IPS-NIHi11 (cell line): ENCODE measurements around the gene MCEE.
A peak's percentile ranks its signal among the peaks of the same experiment; 100 is the strongest.
"Not testable (repeated sequence)": the region's sequence is repeated elsewhere in the genome, so short reads cannot be mapped to it uniquely, and the experiment has no call there.

Experiments
- DNase-seq: peaks from one replicate; pipeline ENCODE4 v3.0.0; 2012; ENCODE audit warnings: mixed read lengths, low spot score

MCEE gene

GRCh38 chr2:71130152-71130904 is at the start of gene MCEE, which contains the start of gene MPHOSPH10:
TSS of gene MCEE (minus strand) at chr2:71130229. CDS start at chr2:71130219, 10 bp downstream.
TSS of gene MPHOSPH10 (plus strand) at chr2:71130634. CDS start at chr2:71130666, 32 bp downstream.
- peak; percentile 93 for DNase-seq

GRCh38 chr2:71178836-71179235 is 48.8 kb upstream of the MCEE start:
- not testable (repeated sequence) for DNase-seq

- no peak for DNase-seq
These were observed 44.2 kb upstream of the MCEE start for GRCh38 chr2:71174207-71174606.

GRCh38 chr2:71173096-71173495 is 43.1 kb upstream of the MCEE start:
- DNase-seq, result no peak

GRCh38 chr2:71166812-71167211 is 36.8 kb upstream of the MCEE start:
- no peak for DNase-seq

- peak; percentile 84 for DNase-seq
These were observed 27.2 kb upstream of the MCEE start for GRCh38 chr2:71157124-71157793.

- no peak for DNase-seq
These were observed 26.5 kb upstream of the MCEE start for GRCh38 chr2:71156573-71156972.

GRCh38 chr2:71155846-71156245 is 25.8 kb upstream of the MCEE start:
- DNase-seq, result no peak

- DNase-seq, result peak; percentile 62
These were observed 24.8 kb upstream of the MCEE start for GRCh38 chr2:71154798-71155197.

GRCh38 chr2:71154279-71154678 is 24.2 kb upstream of the MCEE start:
- DNase-seq, result no peak

- DNase-seq, result no peak
These were observed 23.7 kb upstream of the MCEE start for GRCh38 chr2:71153585-71154224.

- DNase-seq, result no peak
These were observed 21.6 kb upstream of the MCEE start for GRCh38 chr2:71151620-71152019.

- DNase-seq, result no peak
These were observed 20.2 kb upstream of the MCEE start for GRCh38 chr2:71150082-71150816.

GRCh38 chr2:71148506-71149063 is 18.6 kb upstream of the MCEE start:
- DNase-seq, result no peak

GRCh38 chr2:71143782-71144181 is 13.8 kb upstream of the MCEE start:
- no peak for DNase-seq

- no peak for DNase-seq
These were observed 6.1 kb upstream of the MCEE start for GRCh38 chr2:71136174-71136573.

GRCh38 chr2:71133603-71134002 is 3.6 kb upstream of the MCEE start:
- no peak for DNase-seq

GRCh38 chr2:71131387-71132166 is 1.5 kb upstream of the MCEE start:
- not testable (repeated sequence) for DNase-seq

- no peak for DNase-seq
These were observed 846 bp upstream of the MCEE start for GRCh38 chr2:71130905-71131244.

- peak; percentile 77 for DNase-seq
These were observed 202 bp downstream of the MCEE start for GRCh38 chr2:71129902-71130151.

GRCh38 chr2:71129114-71129901 is 721 bp downstream of the MCEE start:
- DNase-seq, result no peak
